ENCODE results near the gene VIPR1. TPM values are rescaled to one million over a fixed set of nuclear protein-coding genes. Genes with fewer than 3 reads are reported as not detected.
A peak's percentile ranks its signal among the peaks of the same experiment; 100 is the strongest.
"Not testable (repeated sequence)": the region's sequence is repeated elsewhere in the genome, so short reads cannot be mapped to it uniquely, and the experiment has no call there.

VIPR1 gene
- total RNA-seq, 4 donors from 2014 or later: 2.4 to 17.3 (median 10.4) TPM

DNA sequence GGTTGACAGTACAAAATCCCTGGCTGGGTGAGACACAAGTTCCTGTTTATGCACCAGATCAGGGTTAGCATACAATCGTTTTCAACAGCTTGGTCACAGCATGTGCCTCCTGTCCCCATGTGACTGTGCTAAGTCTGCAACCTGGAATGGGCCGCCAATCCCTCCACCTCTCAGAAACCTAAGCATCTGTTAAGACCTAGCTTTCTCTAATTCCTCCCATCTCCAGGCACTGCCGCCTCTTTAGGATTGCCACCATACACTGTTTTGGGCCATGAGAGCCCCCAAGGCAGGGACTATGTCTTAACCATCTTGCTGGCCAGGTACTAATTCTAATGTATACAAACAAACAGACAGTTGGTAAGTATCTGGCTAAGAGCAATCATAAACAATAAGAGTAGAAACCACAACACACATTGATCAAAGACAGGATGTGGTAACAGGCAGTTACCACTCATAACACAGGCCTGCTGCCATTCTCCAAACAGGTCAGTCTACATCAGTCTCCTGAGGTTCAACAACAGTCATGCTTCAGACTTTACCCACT lies 53.7 kb downstream of the VIPR1 start:
- H3K27ac ChIP-seq: no peak overlapping the region
- H3K9me3 ChIP-seq: no peaks in the 10 kb centered on the region
- DNase-seq (ENCODE audit: low spot score in 2 of 2): no peak
- no peak for TF ChIP-seq POLR2A (IDR thresholded peaks at IDR 0.05)
- TF ChIP-seq CTCF (IDR thresholded peaks at IDR 0.05): no peak
- TF ChIP-seq EP300 (IDR thresholded peaks at IDR 0.05): no peak
- H3K4me1 ChIP-seq: no peaks in the 10 kb centered on the region
- peaks cover 0 to 97% (median 7%) of the 10 kb centered on the region in 3 donors for H3K36me3 ChIP-seq
- 77 to 81% methylated on average over 3 of the region's 3 CpGs for WGBS, 2 donors
- H3K27me3 ChIP-seq: no peaks in the 10 kb centered on the region
- no peak overlapping the region for H3K4me3 ChIP-seq

GRCh38 chr3:42556817-42557216 lies 54.4 kb downstream of the VIPR1 start:
- 94 to 97% methylated on average over 6 of the region's 6 CpGs for WGBS, 2 donors

GRCh38 chr3:42557854-42558253 lies 55.4 kb downstream of the VIPR1 start:
- H3K4me1 ChIP-seq: peaks cover 0 to 2% (median 0%) of the 10 kb centered on the region in 4 donors
- DNase-seq (ENCODE audit: low spot score in 2 of 2): no peak
- H3K27me3 ChIP-seq: no peaks in the 10 kb centered on the region
- H3K36me3 ChIP-seq: peaks cover 0 to 93% (median 6%) of the 10 kb centered on the region in 3 donors
- H3K27ac ChIP-seq: no peak overlapping the region
- peak in 1 of 5 experiments; percentile 5 for TF ChIP-seq CTCF (IDR thresholded peaks at IDR 0.05)
- TF ChIP-seq POLR2A (IDR thresholded peaks at IDR 0.05): no peak
- no peaks in the 10 kb centered on the region for H3K9me3 ChIP-seq
- no peak overlapping the region for H3K4me3 ChIP-seq

More at GRCh38 chr3:42556817-42557216, 54.4 kb downstream of the VIPR1 start:
- not testable (repeated sequence) for H3K9me3 ChIP-seq; H3K4me3 ChIP-seq; H3K4me1 ChIP-seq; H3K27ac ChIP-seq; H3K27me3 ChIP-seq; DNase-seq (ENCODE audit: low spot score in 2 of 2)
- peaks cover 0 to 92% (median 7%) of the 10 kb centered on the region in 3 donors for H3K36me3 ChIP-seq

GRCh38 chr3:42562047-42562907 lies 59.8 kb downstream of the VIPR1 start:
- no peak for DNase-seq (ENCODE audit: low spot score in 2 of 2)
- Histone ChIP-seq H3K9me3 (no peaks in the 10 kb centered on the region), H3K4me3 (no peak overlapping the region), H3K27ac (no peak overlapping the region), H3K36me3 (peaks cover 0 to 84% (median 9%) of the 10 kb centered on the region in 3 donors), H3K27me3 (no peaks in the 10 kb centered on the region), H3K4me1 (peaks cover 0 to 2% (median 0%) of the 10 kb centered on the region in 4 donors)
- no peak for TF ChIP-seq EP300 (IDR thresholded peaks at IDR 0.05)
- 67 to 74% methylated on average over 3 of the region's 3 CpGs for WGBS, 2 donors

- Histone ChIP-seq H3K27me3 (no peaks in the 10 kb centered on the region), H3K9me3 (peaks cover 0 to under 1% (median 0%) of the 10 kb centered on the region in 4 donors), H3K27ac (no peak overlapping the region), H3K4me1 (peaks cover 0 to 5% (median 0%) of the 10 kb centered on the region in 4 donors), H3K4me3 (no peak overlapping the region), H3K36me3 (peaks cover 0 to 66% (median 0%) of the 10 kb centered on the region in 3 donors)
- TF ChIP-seq CTCF (IDR thresholded peaks at IDR 0.05) (no peak), POLR2A (IDR thresholded peaks at IDR 0.05) (no peak), EP300 (IDR thresholded peaks at IDR 0.05) (no peak)
- DNase-seq (ENCODE audit: low spot score in 2 of 2): no peak
- WGBS, 2 donors: 78 to 84% methylated on average over 2 of the region's 2 CpGs
These were observed 67.2 kb downstream of the VIPR1 start for GRCh38 chr3:42569593-42570142.

DNA sequence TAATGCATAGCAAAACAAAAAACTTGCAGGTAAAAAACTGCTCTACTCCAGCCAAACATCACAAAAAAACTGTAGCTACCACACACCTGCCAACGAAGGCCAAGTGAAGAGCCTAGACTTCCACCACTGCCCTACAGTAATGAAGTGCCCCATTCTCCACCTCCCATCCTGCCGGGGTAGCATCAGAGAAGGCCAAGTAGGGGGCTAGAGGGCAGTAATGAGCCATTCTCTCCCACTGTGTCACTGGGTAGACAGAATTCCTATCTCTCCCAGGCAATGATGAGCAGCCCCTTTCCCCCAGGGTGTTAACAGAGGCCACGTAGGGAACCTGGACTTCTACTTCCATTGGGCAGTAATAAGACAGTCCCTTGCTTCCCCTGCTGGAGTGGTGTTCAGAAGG lies 69.8 kb downstream of the VIPR1 start:
- peak in 1 of 2 donors; percentile 16 for DNase-seq (ENCODE audit: low spot score in 2 of 2)
- Histone ChIP-seq H3K27ac (no peak overlapping the region), H3K36me3 (peaks cover 0 to 54% (median 0%) of the 10 kb centered on the region in 3 donors), H3K4me1 (peaks cover 0 to 5% (median 0%) of the 10 kb centered on the region in 4 donors), H3K27me3 (no peaks in the 10 kb centered on the region), H3K4me3 (no peak overlapping the region), H3K9me3 (peaks cover 0 to 11% (median 0%) of the 10 kb centered on the region in 4 donors)
- TF ChIP-seq POLR2A (IDR thresholded peaks at IDR 0.05) (no peak), CTCF (IDR thresholded peaks at IDR 0.05) (peak in 2 of 5 experiments; percentile 16 to 24)
- 46 to 49% methylated on average over 3 of the region's 3 CpGs for WGBS, 2 donors
